GM19023 (cell line): Measurements from ENCODE around the gene PPEF1.
"Not testable (repeated sequence)": the region's sequence is repeated elsewhere in the genome, so short reads cannot be mapped to it uniquely, and the experiment has no call there.

ENCODE experiments used
- ATAC-seq: cut with Tn5 transposase; IDR thresholded peaks from one replicate; pipeline ENCODE4 v1.9.1; 2021; ENCODE audit warnings: mild to moderate bottlenecking, moderate library complexity; ENCODE audit not compliant: unreplicated experiment

PPEF1 gene

DNA sequence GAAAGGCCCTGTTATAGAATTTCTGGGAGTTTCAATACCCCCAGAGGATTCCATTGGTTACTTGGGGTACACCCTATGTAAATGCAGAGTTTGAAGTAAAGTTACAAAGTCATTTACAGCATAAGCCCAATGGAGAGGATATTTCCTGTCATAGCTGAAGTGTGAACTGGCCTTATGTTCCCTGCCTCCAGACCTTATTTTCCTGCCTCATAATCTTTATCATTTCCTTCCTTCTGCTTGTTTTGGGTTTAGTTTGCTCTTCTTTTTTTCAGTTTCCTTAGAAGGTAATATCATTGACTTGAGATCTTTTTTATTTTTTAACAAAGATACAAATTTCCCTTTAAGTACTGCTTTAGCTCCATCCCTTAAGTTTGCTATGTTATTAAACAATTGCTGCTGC, 85.4 kb downstream of the PPEF1 start:
- no peak for ATAC-seq

DNA sequence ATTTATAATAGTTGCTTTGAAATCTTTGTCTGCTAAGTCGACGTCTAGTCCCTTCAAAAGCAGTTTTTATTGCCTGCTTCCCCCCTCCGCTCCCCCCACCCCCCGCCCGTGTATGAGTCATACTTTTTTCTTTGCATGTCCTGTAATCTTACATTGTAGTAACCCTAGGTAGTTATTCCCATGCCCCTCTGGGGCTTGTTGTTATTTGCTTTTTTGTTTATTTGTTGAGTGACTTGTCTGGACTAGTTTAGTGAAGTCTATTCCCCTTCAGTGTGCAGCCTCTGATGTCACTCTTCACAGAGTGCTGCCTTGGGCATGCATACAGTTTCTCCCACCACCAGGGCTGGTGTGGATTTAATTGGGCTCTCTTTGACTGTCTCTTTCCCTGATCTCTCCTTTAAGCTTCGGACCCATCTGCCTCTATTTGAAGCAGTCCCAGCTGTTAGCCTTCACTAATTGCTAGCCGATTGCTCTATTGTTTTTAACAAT, 86.2 kb downstream of the PPEF1 start:
- no peak for ATAC-seq

DNA sequence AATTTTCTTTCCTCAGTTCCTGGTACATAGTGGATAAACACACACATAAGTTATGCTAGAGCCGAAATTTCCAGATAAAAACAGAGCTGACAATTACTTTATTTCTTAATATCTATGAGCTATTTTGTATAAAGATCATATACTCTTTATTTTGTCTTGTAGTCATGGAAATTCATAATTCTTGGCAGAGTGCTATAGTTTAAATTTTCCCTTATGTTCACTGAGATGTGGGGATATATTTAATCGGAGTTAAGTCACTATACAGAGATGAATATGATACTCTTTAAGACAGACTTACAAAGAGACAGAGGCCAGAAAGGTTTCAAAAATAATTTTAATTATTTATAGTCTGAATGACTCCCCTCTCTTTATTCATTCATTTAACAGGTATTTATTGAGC, 89.7 kb downstream of the PPEF1 start:
- no peak for ATAC-seq

DNA sequence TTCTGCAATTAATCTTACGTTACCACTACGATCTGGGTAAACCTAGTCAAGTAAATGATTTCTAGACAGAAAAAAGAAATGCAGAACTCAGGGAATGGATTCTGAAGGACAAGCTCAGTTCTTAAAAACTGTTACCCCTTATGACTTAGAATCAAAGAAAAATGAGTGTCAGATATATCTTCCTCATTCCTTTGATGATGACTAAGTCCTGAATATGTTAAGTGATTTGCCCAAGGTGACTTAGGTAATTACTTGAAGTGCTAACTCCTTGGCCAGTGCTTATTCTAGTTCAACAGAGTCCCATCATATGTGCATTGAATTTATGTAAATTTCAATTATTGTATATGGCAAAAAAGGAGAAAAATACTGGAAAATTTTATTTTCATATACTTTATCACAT, 92.5 kb downstream of the PPEF1 start:
- no peak for ATAC-seq

DNA sequence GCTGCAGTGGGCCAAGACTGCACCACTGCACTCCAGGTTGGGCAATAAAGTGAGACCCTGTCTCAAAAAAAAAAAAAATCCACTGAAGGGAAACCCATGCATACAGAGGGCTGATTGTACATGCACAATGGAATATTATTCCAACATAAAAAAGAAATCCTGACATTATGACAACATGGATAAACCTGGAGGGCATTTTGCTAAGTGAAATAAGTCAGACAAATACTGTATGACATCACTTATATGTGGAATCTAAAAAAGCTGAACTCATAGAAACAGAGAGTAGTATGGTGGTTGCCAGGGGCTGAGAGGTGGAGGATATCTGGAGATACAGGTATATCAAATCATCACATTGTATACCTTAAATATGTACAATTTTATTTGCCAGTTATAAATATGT, 102.2 kb downstream of the PPEF1 start:
- ATAC-seq = no peak

DNA sequence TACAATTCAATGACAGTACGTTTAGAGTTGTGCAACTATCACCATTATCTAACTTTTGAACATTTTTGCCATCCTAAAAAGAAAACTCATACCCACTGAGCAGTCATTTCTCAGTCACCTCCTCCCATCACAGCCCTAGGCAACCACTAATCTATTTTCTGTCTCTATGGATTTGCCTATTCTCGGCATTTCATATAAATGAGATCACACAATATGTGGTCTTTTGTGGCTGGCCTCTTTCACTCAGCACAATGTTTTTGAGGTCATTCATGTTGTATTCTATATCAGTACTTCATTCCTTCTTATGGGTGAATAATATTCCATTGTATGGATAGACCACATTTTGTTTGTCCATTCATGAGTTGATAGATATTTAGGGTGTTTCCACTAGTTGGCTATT, 103.0 kb downstream of the PPEF1 start:
- ATAC-seq = no peak

DNA sequence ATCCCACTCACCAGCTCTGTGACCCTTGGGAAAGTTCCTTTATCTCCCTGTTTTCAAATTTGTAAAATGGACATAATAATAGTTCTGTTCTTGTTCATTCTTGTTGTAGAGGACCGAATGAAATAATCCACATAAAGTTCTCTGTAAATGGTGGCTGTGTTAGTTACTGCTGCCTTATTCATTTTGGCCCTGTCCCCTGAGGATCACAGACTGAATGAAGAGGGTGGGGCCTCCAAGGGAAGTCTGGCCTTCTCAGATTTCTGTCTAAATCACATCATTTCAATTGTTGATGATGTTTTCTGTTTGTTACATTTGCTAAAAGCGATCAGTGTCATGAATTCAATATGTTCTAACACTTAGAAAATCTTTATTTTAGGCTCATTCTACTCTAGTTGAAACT, 117.9 kb downstream of the PPEF1 start:
- no peak for ATAC-seq

DNA sequence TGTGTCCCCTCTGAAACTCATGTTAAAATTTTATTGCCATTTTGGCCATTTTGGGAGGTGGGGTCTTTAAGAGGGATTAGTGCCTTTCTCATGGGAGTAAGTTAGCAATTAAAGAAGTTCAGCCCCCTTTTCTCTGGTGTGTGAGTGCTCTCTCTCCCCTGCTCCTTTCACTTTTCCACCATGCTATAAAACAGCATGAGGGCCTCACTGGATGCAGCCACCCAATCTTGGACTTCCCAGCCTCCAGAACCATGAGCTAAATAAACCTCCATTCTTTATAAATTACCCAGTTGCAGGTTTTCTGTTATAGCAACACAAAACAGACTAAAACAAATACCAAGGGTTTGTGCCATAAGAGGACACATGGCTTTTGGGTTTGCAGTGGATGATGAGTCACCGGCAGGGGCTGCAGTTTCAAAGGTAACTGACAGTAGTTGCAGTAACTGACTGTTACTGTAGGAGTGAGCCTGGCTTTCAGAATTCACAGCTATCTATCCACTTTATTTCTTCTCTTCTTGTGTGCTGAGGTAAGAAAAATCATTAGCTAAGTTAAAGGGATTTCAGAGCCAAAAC, 121.5 kb downstream of the PPEF1 start:
- no peak for ATAC-seq

DNA sequence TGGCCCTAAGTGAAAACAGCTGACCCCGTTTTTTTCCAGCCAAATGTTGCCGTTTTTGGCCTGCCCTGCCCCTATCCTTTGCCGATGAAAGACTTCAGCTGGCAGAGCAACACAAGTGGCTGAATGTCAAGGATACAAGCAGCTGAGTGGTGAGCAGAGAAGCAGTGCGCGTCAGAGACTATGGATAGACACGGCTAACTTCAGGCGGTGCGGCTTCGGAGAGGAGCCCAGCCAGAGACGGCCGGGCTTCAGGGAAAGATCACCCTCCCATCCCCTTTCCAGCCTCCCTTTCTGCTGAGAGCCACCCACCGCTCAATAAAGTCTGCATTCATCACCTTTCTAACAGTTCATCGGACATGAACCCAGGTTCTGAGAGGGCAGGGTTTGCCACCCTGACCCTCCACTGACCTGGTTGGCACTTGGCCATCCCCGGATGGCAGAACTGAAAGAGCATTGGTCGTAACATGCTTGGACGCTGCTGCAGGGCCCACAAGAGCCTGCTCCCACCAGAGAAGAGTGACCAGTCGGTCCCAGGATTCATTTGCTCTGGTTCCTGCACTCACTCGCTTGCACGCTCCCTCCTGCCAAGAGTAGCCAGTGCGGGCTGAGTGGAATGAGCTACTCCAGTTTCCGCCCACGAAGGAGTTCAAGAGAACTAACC, 125.8 kb downstream of the PPEF1 start:
- no peak for ATAC-seq

DNA sequence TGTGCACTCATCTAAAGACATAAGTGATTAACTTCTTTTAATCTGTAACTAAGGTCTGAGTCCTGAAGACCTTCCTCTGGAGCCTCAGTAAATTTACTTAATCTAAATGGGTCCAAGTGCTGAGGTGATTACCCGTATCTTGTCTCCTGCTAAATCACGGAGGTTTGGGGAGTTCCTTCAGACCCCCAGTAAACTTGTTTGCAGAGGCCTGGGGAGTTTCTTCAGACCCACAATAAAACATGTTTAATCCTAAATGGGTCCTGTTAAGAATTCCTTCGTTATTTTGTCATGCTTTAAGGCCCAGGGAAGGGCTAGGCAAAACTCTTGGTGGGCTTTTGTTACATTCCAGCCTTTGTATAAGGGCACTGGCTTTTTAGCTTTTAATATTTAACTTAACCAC, 140.5 kb downstream of the PPEF1 start:
- not testable (repeated sequence) for ATAC-seq

DNA sequence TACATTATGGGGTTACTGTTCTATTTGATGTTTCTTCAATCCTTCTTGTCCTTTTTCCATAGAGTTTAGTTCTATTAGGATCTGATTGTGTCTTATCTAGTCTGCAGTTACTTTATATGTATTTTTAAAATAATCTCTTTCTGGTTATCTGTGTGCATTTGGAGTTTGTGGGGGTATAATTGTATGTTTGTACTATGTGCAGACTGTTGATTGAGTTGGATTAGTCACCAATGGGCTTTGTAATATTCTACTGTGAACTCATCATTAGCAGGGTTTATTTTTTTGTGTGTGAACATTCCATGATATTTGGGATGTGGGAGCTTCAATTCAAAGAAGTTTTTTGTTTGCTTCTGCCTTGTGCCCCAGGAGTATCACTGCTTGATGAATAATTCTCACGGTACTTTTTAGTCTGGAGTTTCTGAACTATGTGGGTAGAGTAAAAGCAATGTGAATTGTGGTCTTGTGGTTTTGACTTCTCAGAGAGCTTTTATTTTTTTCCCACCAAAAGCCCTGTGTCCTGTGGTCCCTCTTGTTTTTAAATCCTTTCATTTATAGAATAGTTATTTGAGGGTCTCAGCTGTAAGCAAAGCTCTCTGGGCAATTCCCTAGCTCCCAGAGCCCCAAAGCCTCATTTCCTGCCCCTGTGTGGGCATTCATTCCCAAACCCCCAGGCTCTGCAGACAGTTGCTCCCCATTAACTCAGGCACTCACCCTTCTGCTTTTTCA, 148.6 kb downstream of the PPEF1 start:
- ATAC-seq = peak; percentile 89

DNA sequence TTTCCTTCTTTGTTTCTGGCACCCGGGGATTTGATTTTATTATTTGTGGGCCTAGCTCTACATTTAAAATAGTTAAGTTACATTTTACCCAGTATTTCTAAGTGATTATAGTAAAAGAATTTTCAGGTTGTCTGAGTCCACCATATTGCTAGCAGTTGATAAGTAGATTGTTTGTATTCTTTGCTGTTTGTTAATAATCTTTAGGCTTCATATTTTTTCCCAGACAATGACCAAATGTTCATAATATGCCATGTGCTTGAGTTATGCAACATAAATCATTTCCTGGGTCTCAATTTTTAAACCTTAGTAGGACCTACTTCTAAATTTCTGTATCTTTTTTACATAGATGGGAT, 149.2 kb downstream of the PPEF1 start:
- ATAC-seq = no peak

DNA sequence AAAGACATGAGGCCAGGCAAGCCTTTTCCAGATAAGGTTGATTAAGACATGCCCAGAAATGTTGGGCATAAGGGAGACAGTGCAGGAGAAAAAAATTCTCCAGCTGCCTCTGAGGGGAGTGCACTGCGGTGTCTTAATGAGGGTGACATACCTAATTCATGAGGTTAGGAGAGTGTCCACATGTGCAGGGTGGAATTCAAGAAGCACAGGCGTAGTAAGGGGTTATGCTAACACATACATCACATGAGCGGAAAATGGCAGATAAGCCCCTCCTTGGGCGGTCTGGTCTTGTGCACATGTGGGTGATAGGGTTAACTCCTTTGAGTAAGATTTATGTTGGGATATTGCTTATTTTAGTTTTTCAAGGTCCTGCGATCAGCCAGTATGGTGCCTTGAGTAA, 154.1 kb downstream of the PPEF1 start:
- no peak for ATAC-seq

DNA sequence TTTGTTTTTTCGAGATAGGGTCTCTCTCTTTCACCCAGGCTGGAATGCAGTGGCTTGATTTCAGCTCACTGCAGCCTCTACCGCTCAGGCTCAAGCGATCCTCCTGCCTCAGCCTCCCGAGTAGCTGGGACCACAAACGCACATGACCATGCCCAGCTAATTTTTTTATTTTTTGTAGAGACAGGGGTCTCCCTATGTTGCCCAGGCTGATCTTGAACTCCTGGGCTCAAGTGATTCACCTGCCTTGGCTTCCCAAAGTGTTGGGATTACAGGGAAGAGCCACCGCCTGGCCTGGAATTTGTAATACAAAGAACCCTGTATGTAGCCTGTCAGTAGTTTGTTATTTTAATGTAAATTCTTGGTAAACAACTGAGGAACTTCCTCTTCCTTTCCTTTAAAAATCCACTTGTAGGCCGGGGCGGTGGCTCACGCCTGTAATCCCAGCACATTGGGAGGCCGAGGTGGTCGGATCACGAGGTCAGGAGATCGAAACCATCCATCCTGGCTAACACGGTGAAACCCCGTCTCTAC, 157.0 kb downstream of the PPEF1 start:
- no peak for ATAC-seq

DNA sequence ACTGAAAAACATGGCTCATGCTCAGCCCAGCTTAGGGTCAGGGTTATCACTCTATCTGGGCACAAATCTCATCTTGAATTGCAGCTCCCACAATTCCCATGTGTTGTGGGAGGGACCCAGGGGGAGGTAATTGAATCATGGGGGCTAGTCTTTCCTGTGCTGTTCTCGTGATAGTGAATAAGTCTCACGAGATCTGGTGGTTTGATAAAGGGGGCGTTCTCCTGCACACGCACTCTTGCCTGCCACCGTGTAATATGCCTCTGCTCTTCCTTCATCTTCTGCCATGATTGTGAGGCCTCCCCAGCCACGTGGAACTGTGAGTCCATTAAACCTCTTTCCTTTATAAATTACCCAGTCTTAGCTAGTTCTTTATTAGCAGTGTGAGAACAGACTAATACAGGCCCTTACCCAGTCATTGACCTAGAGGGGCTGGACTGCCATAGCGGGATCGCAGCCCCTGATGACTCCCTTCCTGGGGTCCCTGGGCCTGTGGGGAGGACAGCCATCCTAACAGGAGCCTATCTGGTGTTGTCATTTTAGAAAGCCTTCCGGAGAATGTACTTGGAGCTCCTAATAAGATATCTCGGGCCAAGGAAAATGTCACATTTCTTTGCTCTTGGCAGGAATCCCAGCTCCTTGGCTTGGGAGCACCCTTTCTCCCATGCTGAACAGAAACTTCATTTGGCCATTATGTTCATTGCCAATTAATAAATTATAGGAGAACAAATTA, 163.9 kb downstream of the PPEF1 start:
- ATAC-seq = no peak

DNA sequence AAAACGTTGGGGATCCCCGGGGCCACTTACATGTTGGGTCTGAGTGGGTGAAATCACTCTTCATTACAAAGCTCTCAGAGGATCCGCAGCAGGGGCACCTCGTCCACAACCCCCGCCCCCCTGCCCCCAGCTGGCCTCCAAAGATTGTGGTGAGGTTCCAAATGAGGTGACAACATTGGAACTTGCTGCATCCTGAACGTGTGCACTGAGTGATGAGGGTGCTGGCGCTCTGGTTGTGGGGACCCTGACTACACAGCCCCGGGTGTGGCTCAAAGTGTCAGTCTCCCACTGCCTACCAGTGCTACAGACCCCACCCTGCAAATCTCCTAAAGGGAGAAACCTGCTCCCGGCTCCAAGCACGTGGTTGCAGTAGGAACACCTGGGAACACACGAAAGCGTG, 164.5 kb downstream of the PPEF1 start:
- no peak for ATAC-seq

DNA sequence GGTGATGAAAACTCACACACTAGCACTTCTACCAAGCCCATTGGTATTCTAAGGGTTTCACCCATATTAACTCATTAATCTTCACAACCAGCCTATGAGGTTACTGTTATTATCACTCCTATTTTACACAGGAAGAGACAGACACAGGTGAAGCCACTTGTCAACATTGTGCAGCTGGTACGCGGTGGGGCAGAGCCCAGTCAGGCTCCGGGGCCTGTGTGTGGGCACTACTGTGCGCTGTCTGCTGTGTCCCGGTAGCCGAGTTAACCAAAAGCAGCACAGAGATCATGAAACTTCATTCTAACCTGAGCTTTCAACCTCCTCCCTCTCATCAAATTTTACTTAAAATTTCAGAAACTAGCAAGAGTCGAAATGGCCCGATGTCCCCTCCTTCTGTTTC, 165.2 kb downstream of the PPEF1 start:
- no peak for ATAC-seq

DNA sequence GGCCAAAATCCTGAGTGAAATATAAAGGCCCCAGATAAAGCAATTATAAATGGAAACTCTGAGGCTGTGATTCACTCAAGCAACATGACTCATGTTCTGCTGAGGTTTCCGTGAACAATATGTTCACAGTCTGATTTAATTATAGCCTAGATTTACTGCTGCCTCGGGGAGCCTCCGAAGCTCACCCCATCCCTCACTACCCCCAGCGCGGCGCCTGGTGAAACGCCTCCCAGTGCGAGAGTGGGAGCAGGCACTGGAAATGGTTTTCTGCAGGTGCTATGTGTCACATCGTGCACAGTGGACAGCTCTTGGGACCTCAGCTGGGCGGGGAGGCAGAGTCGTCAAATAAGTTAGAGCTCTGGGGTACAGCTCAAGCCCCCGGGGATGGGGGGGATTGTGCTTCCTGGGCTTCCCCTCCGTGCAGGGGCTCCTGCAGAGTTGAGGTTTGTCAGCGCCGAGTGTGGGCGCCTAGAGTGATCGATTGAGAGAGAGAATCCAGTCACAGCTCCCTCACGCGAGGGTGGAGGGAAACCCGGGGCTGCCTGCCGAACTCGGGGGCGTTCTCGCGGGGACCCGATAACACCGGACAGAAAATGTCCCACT, 165.8 kb downstream of the PPEF1 start:
- no peak for ATAC-seq

DNA sequence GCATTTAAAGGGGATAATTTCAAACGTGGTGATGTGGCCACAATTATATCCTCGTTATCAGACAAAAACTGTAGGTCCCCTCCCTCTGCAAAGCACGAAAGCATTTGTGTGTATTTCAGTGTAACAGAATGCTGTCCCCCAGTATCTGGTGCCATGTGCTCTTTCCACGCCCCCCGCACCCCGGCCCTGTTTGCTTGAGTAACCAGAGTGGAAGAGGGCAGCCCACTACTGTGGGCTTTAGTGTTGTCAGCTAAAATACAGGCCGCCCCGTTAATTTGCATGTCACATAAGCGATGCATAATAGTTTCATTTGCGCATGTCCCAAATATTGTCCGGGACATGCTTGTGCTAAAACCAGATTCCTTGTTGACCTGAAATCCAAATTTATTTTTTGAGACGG, 166.4 kb downstream of the PPEF1 start:
- ATAC-seq = no peak

DNA sequence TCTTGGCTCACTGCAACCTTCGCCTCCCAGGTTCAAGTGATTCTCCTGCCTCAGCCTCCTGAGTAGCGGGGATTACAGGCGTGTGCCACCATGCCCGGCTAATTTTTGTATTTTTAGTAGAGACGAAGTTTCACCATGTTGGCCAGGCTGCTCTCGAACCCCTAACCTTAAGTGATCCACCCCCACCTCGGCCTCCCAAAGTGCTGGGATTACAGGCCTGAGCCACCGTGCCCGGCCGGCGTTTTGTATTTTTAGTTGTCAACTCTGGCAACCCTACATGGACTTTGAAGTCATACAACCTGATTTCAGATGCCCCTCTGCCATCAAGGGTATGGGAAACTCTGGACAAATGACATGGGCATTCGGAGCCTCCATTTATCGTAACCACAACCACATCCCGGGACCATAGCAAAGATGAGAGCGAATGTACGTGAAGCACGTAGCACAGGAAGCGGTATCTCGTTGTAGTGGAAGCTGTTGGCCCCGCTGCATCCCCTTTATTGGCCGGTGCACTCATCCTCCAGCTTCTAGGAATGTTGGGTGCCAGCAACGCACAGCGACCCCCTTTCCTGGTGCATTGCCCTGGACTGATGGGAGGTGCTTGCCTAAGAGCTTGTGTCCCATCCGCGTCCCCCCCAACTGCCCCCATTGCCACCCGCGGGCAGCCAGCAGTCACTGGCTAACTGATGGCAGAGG, 167.3 kb downstream of the PPEF1 start:
- no peak for ATAC-seq
